ENCODE data around the gene FYB2. TPM values are rescaled to one million over a fixed set of nuclear protein-coding genes. Genes with fewer than 3 reads are reported as not detected.

FYB2 gene
- total and polyA plus RNA-seq, 3 donors from 2014 or later: 1.9 to 4.2 (median 2.0) TPM

DNA sequence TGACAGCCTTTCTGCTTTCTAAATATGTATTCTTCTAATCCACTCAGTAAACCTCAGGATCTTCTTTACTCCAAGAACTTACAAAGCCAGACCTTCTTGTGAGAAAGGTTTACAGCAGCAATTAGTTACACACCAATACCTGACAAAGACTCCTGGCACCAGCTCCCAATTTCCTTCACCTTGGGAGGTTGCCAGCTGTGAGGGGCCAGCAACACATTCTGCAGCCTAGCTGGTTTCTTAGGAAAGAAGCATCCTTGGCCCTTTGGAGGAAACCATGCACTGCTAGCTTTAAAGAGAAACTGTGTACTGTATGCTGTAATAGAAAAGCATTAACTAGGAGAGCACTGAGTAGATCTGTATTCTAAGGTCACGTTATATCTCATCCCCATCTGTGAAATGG is 10.8 kb downstream of the FYB2 start:
- no peak for DNase-seq
- intact Hi-C loops (cut with DNase I; ENCODE audit: low total_unique reads): no loop called here
- 71 to 79% methylated on average over 1 of the region's 1 CpG for WGBS, 2 donors

DNA sequence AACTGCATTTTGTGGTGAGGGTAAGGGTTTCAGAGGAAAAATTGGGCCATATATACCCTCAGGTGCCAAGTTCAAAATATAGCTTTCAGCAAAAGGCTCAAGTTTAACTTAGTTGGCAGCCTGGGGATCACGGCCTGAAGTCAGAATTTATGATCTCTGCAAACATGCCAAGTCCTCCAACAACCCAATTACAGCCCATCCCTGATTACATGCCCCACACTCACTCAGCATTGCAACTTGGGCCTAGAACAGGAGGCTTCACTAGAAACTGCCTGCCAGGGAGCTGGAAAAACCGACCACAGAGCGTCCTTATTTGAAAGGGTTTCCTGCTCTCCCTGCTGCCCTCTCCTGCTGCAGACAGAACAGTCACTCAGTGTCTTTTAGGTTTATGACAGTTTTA is 12.4 kb downstream of the FYB2 start:
- no peak for TF ChIP-seq POLR2A (IDR thresholded peaks at IDR 0.05)
- TF ChIP-seq, protein P1, sequence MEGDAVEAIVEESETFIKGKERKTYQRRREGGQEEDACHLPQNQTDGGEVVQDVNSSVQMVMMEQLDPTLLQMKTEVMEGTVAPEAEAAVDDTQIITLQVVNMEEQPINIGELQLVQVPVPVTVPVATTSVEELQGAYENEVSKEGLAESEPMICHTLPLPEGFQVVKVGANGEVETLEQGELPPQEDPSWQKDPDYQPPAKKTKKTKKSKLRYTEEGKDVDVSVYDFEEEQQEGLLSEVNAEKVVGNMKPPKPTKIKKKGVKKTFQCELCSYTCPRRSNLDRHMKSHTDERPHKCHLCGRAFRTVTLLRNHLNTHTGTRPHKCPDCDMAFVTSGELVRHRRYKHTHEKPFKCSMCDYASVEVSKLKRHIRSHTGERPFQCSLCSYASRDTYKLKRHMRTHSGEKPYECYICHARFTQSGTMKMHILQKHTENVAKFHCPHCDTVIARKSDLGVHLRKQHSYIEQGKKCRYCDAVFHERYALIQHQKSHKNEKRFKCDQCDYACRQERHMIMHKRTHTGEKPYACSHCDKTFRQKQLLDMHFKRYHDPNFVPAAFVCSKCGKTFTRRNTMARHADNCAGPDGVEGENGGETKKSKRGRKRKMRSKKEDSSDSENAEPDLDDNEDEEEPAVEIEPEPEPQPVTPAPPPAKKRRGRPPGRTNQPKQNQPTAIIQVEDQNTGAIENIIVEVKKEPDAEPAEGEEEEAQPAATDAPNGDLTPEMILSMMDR (IDR thresholded peaks at IDR 0.05): no peak
- Histone ChIP-seq H3K27me3 (no peaks in the 10 kb centered on the region), H3K4me3 (no peak overlapping the region), H3K4me1 (no peaks in the 10 kb centered on the region), H3K27ac (no peak overlapping the region), H3K36me3 (ENCODE audit: low read depth, missing control alignments) (no peaks in the 10 kb centered on the region), H3K9me3 (no peaks in the 10 kb centered on the region)
- DNase-seq: peak; percentile 22
- intact Hi-C loops (cut with DNase I; ENCODE audit: low total_unique reads): no loop called here
- 65 to 75% methylated on average over 3 of the region's 3 CpGs for WGBS, 2 donors

More for the DNA sequence above, 10.8 kb downstream of the FYB2 start:
- H3K4me3 ChIP-seq: no peak overlapping the region
- no peaks in the 10 kb centered on the region for H3K36me3 ChIP-seq (ENCODE audit: low read depth, missing control alignments)
- no peaks in the 10 kb centered on the region for H3K27me3 ChIP-seq
- H3K4me1 ChIP-seq: no peaks in the 10 kb centered on the region
- H3K9me3 ChIP-seq: no peaks in the 10 kb centered on the region
- no peak overlapping the region for H3K27ac ChIP-seq
- TF ChIP-seq, protein P1 (IDR thresholded peaks at IDR 0.05): no peak
- TF ChIP-seq POLR2A (IDR thresholded peaks at IDR 0.05): no peak

DNA sequence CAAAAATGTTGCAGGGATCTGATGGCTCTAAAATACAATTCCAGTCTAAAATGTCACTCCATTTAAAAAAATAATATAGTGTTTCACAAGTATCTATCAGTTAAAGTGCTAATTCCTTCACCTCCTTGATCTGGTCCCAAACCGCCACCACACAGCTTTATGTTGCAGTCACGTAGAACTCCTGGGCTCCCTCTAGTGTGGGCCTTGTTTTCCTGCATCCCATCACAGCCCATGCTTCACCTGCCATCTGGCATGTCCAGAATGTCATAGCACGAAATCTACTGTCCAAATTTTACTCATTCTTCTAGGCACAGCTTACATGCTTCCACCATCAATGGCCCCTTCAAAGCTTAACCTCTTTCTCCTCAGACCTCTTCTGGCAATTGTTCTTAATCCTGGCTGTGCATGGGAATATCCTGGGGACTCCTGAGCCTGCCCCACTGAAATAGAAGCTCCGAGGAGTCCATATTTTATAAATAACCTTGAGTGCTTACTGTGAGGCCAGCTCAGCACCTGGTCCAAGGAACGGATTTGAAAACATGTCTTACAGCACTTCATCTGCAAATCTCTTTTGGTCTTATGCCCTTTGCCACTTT is 15.5 kb downstream of the FYB2 start:
- no peak for TF ChIP-seq POLR2A (IDR thresholded peaks at IDR 0.05)
- TF ChIP-seq, protein P1 (IDR thresholded peaks at IDR 0.05): peak in 1 of 3 experiments; percentile 26
- WGBS, 2 donors: 78 to 86% methylated on average over 5 of the region's 5 CpGs
- DNase-seq: peak; percentile 45
- no peaks in the 10 kb centered on the region for H3K9me3 ChIP-seq
- H3K36me3 ChIP-seq (ENCODE audit: low read depth, missing control alignments): no peaks in the 10 kb centered on the region
- no peak overlapping the region for H3K27ac ChIP-seq
- H3K4me3 ChIP-seq: no peak overlapping the region
- no peaks in the 10 kb centered on the region for H3K27me3 ChIP-seq
- intact Hi-C loops (cut with DNase I; ENCODE audit: low total_unique reads): no loop called here
- no peaks in the 10 kb centered on the region for H3K4me1 ChIP-seq

DNA sequence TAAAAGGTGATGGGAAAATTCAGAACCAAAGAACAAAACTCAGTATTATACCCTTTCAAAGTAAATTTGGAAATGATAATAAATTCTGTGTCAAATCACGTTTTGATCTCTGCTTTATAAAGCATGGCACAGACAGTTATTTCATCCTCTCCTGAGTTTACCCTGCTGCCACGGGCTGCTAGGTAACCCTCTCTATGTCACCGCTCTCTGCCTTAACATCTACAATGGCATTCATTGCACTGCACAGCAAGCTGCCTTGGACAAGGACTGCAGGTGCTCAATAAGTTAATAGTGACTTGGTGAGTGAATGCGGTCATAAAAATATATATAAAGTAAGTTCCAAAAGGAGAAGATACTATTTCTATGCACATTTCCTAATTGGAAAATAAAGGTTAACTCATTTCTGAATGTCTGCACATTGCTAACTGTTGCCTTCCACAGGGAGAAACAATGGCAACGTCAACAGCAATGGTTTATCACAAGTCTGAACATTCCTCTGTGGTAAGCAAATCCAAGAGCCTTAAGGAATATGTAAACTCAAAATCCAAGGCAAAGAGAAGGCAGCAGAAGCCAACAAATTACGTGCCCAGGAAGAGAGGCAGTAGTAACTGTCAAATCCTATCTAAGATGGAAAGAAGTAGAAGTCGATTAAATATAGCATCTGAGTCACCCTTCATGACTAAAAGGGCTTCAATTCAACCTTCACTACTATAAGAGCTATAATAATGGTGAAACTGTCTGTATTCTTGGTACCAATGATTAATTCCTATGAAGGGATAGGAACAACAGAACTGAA is 19.4 kb downstream of the FYB2 start:
- Histone ChIP-seq H3K27ac (no peak overlapping the region), H3K4me1 (peaks cover 7% of the 10 kb centered on the region), H3K4me3 (no peak overlapping the region), H3K9me3 (no peaks in the 10 kb centered on the region), H3K36me3 (ENCODE audit: low read depth, missing control alignments) (no peaks in the 10 kb centered on the region), H3K27me3 (no peaks in the 10 kb centered on the region)
- no peak for DNase-seq
- TF ChIP-seq, protein P1 (IDR thresholded peaks at IDR 0.05): no peak
- no peak for TF ChIP-seq POLR2A (IDR thresholded peaks at IDR 0.05)
- WGBS, 2 donors: 78 to 84% methylated on average over 7 of the region's 7 CpGs
- intact Hi-C loops (cut with DNase I; ENCODE audit: low total_unique reads): no loop called here
